ENCODE results near the gene LKAAEAR1. TPM values are rescaled to one million over a fixed set of nuclear protein-coding genes. Genes with fewer than 3 reads are reported as not detected.

The LKAAEAR1 gene
- total and polyA plus RNA-seq, 2 of the 13 experiments (the other 11 are each of a cell fraction or from before 2014, with no cell fraction given): not detected

DNA sequence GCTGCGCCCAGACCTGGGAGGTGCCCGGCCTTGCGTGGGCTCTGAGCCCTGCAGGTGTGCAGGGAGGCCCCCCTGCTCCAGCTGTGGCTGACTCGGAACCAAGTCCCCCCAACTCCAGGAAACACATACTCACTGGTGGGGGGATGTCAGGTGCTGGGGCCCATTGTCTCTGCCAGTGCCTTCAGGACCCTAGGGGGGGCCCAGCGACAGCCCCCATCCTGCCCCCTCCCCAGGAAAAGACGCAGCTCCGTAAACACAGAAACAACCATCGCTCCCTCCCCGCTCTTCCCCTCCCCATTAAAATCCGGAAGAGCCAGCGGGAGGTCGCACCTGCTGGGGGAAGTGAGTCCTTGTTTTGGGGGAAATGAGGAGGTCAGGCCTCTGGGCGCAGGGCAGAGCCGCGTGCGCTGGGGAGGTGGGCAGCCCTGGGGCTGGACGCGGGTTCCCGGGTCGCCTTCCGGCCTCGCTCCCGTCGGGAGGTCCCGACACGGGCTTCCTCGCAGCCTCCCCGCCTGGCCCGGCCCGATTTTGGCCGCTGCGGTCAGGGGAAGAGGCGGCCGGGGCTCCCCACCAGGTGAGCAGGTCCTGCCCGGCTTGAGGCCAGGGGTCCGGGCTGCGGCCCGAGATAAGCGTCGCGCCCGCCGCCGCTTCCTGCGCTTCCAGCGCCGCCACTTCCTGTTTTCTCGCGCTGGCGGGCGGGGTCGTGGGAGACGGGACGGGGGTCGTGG, 42.0 kb downstream of the LKAAEAR1 start (continued):
- TF ChIP-seq ZBED4 (CRISPR knock-in tag; IDR thresholded peaks at IDR 0.05; ENCODE audit: borderline replicate concordance) (no peak), TSC22D2 (CRISPR knock-in tag; IDR thresholded peaks at IDR 0.05; ENCODE audit: borderline replicate concordance) (no peak), ZNF3 (CRISPR knock-in tag; IDR thresholded peaks at IDR 0.05) (no peak), PAF1 (CRISPR knock-in tag; IDR thresholded peaks at IDR 0.05) (no peak), ZNF343 (CRISPR knock-in tag; IDR thresholded peaks at IDR 0.05) (peak; percentile 78; the same call in 1 of the 2 replicates), NFKBIZ (CRISPR knock-in tag; IDR thresholded peaks at IDR 0.05) (no peak; the same call in 1 of the 2 replicates), ZNF441 (CRISPR knock-in tag; IDR thresholded peaks at IDR 0.05; ENCODE audit: borderline replicate concordance) (no peak), ARHGAP35 (CRISPR knock-in tag; IDR thresholded peaks at IDR 0.05; ENCODE audit: borderline replicate concordance) (peak; percentile 32), ATF1 (CRISPR knock-in tag; IDR thresholded peaks at IDR 0.05) (no peak), KDM4B (CRISPR knock-in tag; IDR thresholded peaks at IDR 0.05) (no peak), TRIM24 (CRISPR knock-in tag; IDR thresholded peaks at IDR 0.05) (no peak), ZNF333 (CRISPR knock-in tag; IDR thresholded peaks at IDR 0.05; ENCODE audit: borderline replicate concordance) (peak; percentile 41; the same call in 1 of the 2 replicates), ZNF235 (CRISPR knock-in tag; IDR thresholded peaks at IDR 0.05; ENCODE audit: borderline replicate concordance) (no peak; the same call in 1 of the 2 replicates), TARDBP (CRISPR knock-in tag; IDR thresholded peaks at IDR 0.05) (no peak), ISL2 (CRISPR knock-in tag; IDR thresholded peaks at IDR 0.05) (peak; percentile 44; the same call in 1 of the 2 replicates), POLR2A (IDR thresholded peaks at IDR 0.05; ENCODE audit: insufficient read depth in 1 of 2, low read depth in 2 of 2, low read length in 2 of 2) (peak in 1 of 2 experiments; percentile 46; a peak in 1 of 4 replicates), ZNF776 (CRISPR knock-in tag; IDR thresholded peaks at IDR 0.05) (peak; percentile 74; the same call in 1 of the 2 replicates), SIX4 (CRISPR knock-in tag; IDR thresholded peaks at IDR 0.05) (no peak)
- TF ChIP-seq, protein P1, sequence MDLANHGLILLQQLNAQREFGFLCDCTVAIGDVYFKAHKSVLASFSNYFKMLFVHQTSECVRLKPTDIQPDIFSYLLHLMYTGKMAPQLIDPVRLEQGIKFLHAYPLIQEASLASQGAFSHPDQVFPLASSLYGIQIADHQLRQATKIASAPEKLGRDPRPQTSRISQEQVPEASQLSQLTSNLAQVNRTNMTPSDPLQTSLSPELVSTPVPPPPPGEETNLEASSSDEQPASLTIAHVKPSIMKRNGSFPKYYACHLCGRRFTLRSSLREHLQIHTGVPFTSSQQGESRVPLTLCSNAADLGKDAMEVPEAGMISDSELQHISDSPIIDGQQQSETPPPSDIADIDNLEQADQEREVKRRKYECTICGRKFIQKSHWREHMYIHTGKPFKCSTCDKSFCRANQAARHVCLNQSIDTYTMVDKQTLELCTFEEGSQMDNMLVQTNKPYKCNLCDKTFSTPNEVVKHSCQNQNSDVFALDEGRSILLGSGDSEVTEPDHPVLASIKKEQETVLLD (CRISPR knock-in tag; IDR thresholded peaks at IDR 0.05; ENCODE audit: low read depth): no peak
- TF ChIP-seq, protein P2, sequence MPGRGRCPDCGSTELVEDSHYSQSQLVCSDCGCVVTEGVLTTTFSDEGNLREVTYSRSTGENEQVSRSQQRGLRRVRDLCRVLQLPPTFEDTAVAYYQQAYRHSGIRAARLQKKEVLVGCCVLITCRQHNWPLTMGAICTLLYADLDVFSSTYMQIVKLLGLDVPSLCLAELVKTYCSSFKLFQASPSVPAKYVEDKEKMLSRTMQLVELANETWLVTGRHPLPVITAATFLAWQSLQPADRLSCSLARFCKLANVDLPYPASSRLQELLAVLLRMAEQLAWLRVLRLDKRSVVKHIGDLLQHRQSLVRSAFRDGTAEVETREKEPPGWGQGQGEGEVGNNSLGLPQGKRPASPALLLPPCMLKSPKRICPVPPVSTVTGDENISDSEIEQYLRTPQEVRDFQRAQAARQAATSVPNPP (CRISPR knock-in tag; IDR thresholded peaks at IDR 0.05): no peak; the same call in 1 of the 2 replicates

Data from HepG2 (cell line).